NAMALWA (cell line): ENCODE measurements around the gene HSF5.
A peak's percentile ranks its signal among the peaks of the same experiment; 100 is the strongest.
"Not testable (repeated sequence)": the region's sequence is repeated elsewhere in the genome, so short reads cannot be mapped to it uniquely, and the experiment has no call there.

Experiments
- DNase-seq: peaks from one replicate; pipeline ENCODE4 v3.0.0-alpha.2; 2015; ENCODE audit warnings: low spot score

The HSF5 gene

GRCh38 chr17:58481798-58482197, 6.4 kb downstream of the HSF5 start:
- not testable (repeated sequence) for DNase-seq

DNA sequence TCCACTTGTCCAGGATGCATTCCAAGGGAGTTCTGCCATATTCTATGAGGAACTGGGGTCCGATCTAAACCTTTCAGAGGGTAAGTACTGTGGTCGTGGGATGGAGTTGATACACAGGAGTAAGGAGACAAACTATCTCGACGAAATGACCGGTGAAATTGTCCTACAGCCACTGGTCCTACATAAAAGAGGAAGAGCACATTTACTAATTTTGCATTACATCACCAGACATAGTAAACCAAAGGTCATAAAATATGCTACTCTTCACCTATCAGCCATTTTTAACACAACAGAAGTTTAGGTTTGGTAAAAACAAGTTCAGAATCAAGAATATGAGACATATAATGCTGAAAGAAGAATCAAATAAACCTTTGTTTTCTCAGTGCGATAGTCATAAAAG, 8.1 kb downstream of the HSF5 start:
- DNase-seq = no peak

GRCh38 chr17:58476812-58477211, 11.4 kb downstream of the HSF5 start:
- DNase-seq = no peak

DNA sequence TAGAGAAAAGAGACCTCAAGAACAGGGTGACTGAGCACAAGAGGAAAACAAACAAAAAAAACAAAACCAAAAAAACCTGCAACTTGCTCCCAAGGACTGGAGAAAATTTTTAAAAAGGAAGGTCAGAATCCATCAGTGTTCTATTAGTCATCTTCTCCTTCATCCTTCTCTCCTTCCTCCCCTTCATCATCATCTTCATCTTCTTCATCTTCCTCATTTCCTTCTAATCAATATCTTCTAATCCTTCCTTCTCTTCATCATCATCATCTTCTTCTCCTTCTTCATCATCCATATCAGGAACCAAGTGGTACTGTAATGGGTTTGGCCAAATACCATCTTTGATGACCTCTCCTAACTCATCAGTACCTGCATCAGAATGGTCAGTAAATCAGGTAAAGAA, 12.2 kb downstream of the HSF5 start:
- DNase-seq = no peak

- DNase-seq = no peak
These were observed 17.9 kb downstream of the HSF5 start for GRCh38 chr17:58470356-58470755.

GRCh38 chr17:58468944-58469343, 19.3 kb downstream of the HSF5 start:
- no peak for DNase-seq

GRCh38 chr17:58455491-58455890, 32.7 kb downstream of the HSF5 start:
- DNase-seq = no peak

DNA sequence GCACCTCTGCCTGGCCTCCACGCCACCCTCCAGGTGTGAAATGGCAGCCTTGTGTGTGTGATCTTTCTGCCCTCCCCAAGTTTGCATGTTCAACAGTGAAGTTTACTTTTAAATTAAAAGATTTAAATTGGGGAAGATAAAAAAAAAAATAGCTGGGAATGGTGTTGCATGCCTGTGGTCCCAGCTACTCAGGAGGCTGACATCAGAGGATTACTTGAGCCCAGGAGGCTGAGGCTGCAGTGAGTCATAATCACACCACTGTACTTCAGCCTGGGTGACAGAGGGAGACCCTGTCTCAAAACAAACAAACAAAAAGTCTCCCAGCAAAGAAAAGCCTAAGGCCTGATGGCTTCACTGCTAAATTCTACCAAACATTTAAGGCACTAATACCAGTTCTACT, 35.5 kb downstream of the HSF5 start:
- DNase-seq = no peak

- DNase-seq = peak; percentile 88
These were observed 40.9 kb downstream of the HSF5 start for GRCh38 chr17:58447039-58447975.

- DNase-seq = no peak
These were observed 42.1 kb downstream of the HSF5 start for GRCh38 chr17:58446086-58446485.

DNA sequence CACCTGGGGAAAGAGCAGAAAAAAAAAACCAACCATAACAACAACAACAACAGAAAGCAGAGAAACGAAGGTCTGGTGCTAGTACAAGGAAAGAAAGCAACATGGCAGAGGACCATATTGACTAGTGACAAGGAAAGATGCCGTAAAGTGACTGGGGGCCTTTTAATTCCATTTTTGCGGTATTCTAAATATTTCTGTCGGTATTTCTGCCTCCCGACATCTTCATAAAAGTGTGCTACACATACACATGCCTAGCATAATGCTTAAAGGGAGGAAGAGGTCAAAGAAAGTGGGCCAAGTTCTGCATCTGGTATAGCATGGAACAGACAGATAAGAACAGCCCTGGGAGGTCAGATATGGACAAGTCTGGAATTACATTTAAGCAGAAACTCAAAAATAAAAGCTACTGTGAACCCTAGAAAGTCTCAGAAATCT, 51.4 kb downstream of the HSF5 start:
- DNase-seq = no peak

DNA sequence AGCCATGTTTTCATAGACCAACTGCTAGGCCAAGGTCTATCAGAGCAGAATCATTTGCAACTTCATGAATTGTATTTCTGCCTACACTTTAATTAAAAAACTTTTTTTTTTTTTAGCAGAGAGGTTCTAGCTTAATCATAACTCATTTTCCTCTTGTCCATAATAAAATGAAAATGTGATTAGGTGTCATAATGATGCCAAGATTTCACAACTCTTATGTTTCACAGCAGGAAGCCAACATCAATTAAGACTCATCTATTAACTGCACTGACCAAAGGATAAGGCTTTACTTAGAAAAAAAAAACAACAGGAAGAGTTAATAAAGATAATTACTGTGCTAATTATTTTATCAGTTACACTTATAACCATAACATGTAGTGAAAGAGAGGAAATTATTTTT, 52.0 kb downstream of the HSF5 start:
- DNase-seq = no peak

DNA sequence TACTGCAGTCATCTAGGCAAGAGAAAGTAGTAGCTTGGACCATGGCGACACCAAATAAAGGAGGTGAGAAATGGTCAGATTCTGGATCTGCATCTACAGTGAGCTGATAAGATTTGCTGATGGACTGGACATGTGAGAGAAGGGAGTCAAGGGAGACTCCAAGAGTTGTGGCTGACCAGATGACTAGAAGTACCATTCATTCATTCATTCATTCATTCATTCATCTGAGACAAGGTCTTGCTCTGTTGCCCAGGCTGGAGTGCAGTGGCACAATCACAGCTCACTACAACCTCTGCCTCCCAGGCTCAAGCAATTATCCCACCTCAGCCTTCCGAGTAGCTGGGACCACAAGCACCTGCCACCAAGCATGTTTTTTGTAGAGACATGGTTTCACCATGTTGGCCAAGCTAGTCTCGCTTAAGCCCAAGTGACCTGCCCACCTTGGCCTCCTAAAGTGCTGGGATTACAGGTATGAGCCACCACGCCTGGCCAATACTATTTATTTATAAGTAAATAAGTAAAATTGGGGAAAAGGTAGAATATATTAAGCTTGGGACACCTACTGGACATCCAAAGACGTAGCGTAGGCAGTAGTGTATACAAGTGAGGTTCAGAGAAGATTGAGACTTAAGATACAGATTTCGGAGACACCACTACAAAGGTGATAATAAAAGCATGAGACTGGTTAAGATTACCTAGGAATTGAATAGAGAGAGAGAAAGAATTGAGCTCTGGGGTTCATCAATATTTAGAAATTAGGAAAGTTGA, 55.2 kb downstream of the HSF5 start:
- no peak for DNase-seq

DNA sequence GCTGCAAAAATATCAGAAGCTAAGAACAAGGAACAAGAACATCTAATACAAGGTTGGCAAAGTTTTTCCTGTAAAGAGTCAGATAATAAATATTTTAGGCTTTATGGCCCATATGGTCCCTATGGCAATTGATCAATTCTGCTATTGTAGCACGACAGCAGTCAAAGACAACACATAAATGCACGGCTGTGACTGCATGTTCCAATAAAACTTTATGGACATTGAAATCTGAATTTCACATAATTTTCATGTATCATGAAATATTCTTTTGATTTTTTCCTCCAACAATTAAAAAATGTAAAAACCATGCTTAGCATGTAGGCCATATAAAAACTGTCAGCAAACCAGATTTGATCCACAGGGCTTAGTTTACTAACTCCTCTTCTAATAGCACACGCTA, 60.4 kb downstream of the HSF5 start:
- no peak for DNase-seq

DNA sequence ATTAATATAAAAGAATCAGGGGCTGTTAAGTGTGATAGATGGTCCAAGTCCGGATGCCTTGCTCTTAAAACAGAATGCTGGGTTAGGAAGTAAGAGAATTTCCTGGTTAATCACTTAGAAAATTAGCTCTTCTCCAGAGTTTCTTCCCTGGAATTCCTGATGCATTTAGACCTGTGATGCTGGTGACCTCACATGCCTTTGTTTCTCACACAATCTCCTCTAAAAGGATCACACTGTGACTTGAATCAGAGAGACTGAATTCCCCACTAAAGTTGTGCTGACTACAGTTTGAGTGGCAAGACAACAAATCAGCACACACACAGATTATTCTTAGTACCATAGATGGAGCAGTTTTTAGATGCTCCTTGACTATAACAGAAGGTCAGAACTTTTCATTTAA, 66.5 kb downstream of the HSF5 start:
- no peak for DNase-seq

DNA sequence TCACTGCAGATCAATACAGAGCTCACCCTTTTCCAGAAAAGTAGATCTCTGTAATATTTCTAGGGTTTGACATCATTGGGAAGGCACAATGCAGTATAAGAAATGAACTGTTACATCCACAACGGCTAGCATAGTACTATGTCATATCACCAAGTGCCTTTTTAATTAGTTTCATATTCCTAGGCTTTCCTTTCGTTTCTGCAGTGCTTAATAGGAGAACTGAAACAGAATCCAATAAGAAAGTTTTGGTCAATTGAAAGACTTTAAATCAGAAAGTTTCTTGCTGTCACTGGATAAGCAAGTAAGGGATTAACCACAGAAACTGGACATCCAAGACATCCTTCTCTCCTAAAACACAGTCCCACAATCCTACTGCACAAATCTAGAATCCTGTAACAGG, 67.4 kb downstream of the HSF5 start:
- no peak for DNase-seq

DNA sequence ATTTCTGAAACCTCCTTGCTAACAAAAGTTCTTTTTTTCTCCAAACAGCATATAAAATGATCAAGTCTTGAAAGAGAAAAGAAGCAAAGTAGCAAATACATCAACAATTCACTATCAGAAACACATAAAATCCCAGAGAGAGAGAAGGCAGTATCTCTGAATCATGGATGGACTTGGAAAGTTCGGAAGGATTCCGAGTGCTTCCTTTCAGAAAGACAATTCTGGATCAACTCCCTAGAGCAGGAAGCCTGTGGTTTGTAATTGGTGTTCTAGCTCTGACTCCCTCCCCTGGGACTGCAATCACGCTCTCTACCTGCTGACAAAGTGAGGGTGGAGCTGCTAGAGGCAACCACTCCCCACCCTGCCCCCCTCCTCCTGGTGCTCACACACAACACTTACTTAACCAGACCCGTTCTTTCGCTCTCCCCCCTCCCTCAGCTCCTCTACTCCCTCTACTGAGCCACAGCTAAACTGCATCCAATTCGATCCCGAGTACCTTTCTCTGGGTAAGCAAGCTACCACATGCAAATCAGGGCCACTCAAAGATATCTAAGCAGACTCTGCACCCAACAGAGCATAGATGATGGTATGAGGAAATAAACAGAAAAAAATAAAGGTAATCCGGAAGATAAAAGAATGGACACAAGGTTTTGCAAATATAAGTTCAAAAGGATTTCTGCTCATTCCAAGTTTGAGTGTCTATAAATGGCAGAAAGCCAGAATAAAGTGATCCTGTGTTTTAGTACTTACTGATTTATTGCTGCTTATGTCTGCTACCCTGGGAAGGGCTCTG, 70.7 kb downstream of the HSF5 start, which contains the start of gene RNF43:
Gene RNF43 (minus strand): TSS at position 235 of the 793 bp plus-strand sequence. CDS start 1,957 bp downstream, outside the sequence.
- peak; percentile 97 for DNase-seq

GRCh38 chr17:58416937-58417299, 71.3 kb downstream of the HSF5 start:
- DNase-seq = no peak

- DNase-seq = no peak
These were observed 71.8 kb downstream of the HSF5 start for GRCh38 chr17:58416396-58416795.

GRCh38 chr17:58415371-58416055, 72.7 kb downstream of the HSF5 start:
- DNase-seq = no peak

DNA sequence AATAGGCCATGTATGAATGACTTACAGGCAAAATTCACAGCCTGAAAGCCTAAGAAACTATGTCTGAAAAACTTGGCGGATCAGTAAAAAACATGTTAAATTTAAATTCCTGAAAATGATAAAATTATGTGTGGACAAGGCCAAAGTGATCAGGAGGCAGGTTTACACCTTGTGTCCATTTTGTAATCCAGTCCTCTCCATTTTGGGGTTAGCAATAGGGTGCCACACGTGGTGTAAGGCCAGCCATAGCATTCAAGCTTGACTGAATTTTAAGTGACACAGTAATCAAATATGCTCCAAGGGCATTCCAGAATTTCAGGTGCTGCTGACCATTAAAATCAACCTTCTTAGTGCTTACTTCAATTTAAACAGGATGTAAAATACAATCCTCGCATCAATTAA, 73.6 kb downstream of the HSF5 start:
- no peak for DNase-seq

- no peak for DNase-seq
These were observed 74.5 kb downstream of the HSF5 start for GRCh38 chr17:58413684-58414083.
